B cell (primary cell): ENCODE data around the gene DNAJC1. TPM values are rescaled to one million over a fixed set of nuclear protein-coding genes. Genes with fewer than 3 reads are reported as not detected.

Experiments used
- ATAC-seq: fragments of 200-7000 bp; cut with Tn5 transposase; one replicate; pipeline ENCODE4 v1.10.0; 2021; ENCODE audit warnings: low read depth, mild to moderate bottlenecking, moderate number of reproducible peaks, moderate library complexity
- CTCF ChIA-PET: fragments of 350-600 bp; sonication (Branson Sonifier 250); formaldehyde crosslinking; loops from one replicate; lab custom pipeline; 2021; ENCODE audit warnings: antibody characterized with exemption, inconsistent platforms; lab: Charles Lee
- POLR2A ChIA-PET: fragments of 350-600 bp; sonication (Branson Sonifier 250); formaldehyde crosslinking; loops from one replicate; lab custom pipeline; 2021; ENCODE audit warnings: antibody characterized with exemption; lab: Charles Lee
- DNase-seq: peaks from one replicate; pipeline ENCODE4 v3.0.0; 2013
- H2AFZ ChIP-seq: 2 replicates; pipeline ENCODE4 v1.6.1; 2012; ENCODE audit warnings: mild to moderate bottlenecking, low read depth, low read length; ENCODE audit not compliant: insufficient read depth, poor library complexity, severe bottlenecking
- H3K27ac ChIP-seq, 2 donors: 1 replicate in 1 of 2; 2 replicates in 1 of 2; pipeline ENCODE4 v1.5.1; 2012 to 2013; ENCODE audit warnings: low read length in 2 of 2, mild to moderate bottlenecking in 2 of 2, moderate library complexity in 1 of 2
- H3K27me3 ChIP-seq, 4 experiments: fragments of 200-600 bp in 1 of 4; sonication (generic) in 1 of 4; replicated peaks in 1 of 4; 1 replicate in 2 of 4; 2 replicates in 2 of 4; pipeline versions ENCODE4 v1.6.1 to v1.7.0; 2013 to 2016; ENCODE audit warnings: low read length in 3 of 4, mild to moderate bottlenecking in 2 of 4, mixed read lengths in 1 of 4, moderate library complexity in 1 of 4; ENCODE audit not compliant: insufficient read depth in 4 of 4, control insufficient read depth in 3 of 4; ENCODE audit errors: control extremely low read depth in 1 of 4
- H3K36me3 ChIP-seq, 2 experiments: replicated peaks in 1 of 2; 1 replicate in 1 of 2; 2 replicates in 1 of 2; pipeline versions ENCODE4 v1.6.1 to v1.7.1; 2013; ENCODE audit warnings: low read length in 1 of 2; ENCODE audit not compliant: insufficient read depth in 2 of 2, control insufficient read depth in 1 of 2; ENCODE audit errors: control extremely low read depth in 1 of 2, extremely low read depth in 1 of 2
- H3K4me1 ChIP-seq, 2 donors: fragments of 200-600 bp in 1 of 2; sonication (generic) in 1 of 2; 1 replicate in 1 of 2; 2 replicates in 1 of 2; pipeline versions ENCODE4 v1.5.1 to v1.6.1; 2013 to 2017; ENCODE audit warnings: low read length in 2 of 2; ENCODE audit not compliant: control insufficient read depth in 2 of 2, insufficient read depth in 2 of 2
- H3K4me2 ChIP-seq: replicated peaks from 2 replicates; pipeline ENCODE3; 2012; ENCODE audit warnings: mild to moderate bottlenecking, low read depth, low read length; ENCODE audit not compliant: poor library complexity, severe bottlenecking
- H3K4me3 ChIP-seq, 5 experiments: fragments of 200-600 bp in 1 of 5; sonication (generic) in 1 of 5; 1 replicate in 3 of 5; 2 replicates in 2 of 5; pipeline versions ENCODE4 v1.5.1 to v1.7.0; 2011 to 2016; ENCODE audit warnings: low read length in 4 of 5, mild to moderate bottlenecking in 4 of 5, low read depth in 2 of 5, control low read depth in 1 of 5, moderate library complexity in 1 of 5; ENCODE audit not compliant: insufficient read depth in 1 of 5; ENCODE audit errors: control extremely low read depth in 1 of 5, extremely low read depth in 1 of 5
- H3K79me2 ChIP-seq: fragments of 200-600 bp; sonication (generic); one replicate; pipeline ENCODE4 v1.6.0; 2016; ENCODE audit warnings: low read length; ENCODE audit not compliant: control insufficient read depth, insufficient read depth
- H3K9ac ChIP-seq: fragments of 200-600 bp; sonication (generic); 2 replicates; pipeline ENCODE4 v1.6.1; 2017; ENCODE audit warnings: mild to moderate bottlenecking, low read length, moderate library complexity
- H3K9me3 ChIP-seq, 3 donors: one replicate each; pipeline versions ENCODE4 v1.6.1 to v1.7.1; 2013; ENCODE audit warnings: low read length in 2 of 3; ENCODE audit not compliant: control insufficient read depth in 2 of 3, insufficient read depth in 1 of 3; ENCODE audit errors: control extremely low read depth in 1 of 3
- H4K20me1 ChIP-seq: 2 replicates; pipeline ENCODE4 v1.6.0; 2012; ENCODE audit warnings: mild to moderate bottlenecking, low read length; ENCODE audit not compliant: insufficient read depth, control insufficient read depth, poor library complexity, severe bottlenecking
- H3K27ac Mint-ChIP-seq: one replicate; pipeline ENCODE4 v1.8.0; 2021; ENCODE audit warnings: mixed read lengths
- H3K27me3 Mint-ChIP-seq: one replicate; pipeline ENCODE4 v1.8.0; 2021; ENCODE audit warnings: mixed read lengths
- H3K4me1 Mint-ChIP-seq: one replicate; pipeline ENCODE4 v1.8.0; 2021; ENCODE audit warnings: mixed read lengths
- H3K4me3 Mint-ChIP-seq: one replicate; pipeline ENCODE4 v1.8.0; 2021; ENCODE audit warnings: mixed read lengths
- H3K9me3 Mint-ChIP-seq: one replicate; pipeline ENCODE4 v1.8.0; 2022; ENCODE audit warnings: mixed read lengths; ENCODE audit not compliant: insufficient read depth
- EZH2 ChIP-seq: IDR thresholded peaks from 2 replicates; pipeline ENCODE4 v1.6.1; 2012; ENCODE audit warnings: borderline replicate concordance, low read depth, mild to moderate bottlenecking, moderate library complexity, low read length; ENCODE audit not compliant: insufficient read depth, poor library complexity, severe bottlenecking
- WGBS: methylation state at CpG from one replicate; pipeline ENCODE4 v1.1.5; 2013; ENCODE audit warnings: missing lambda C conversion rate; ENCODE audit not compliant: insufficient coverage; 5-methylcytosine and 5-hydroxymethylcytosine counted together
- intact Hi-C: fragments of 100-400 bp; cut with micrococcal nuclease; formaldehyde crosslinking; loops from one replicate; pipeline ENCODE4 v1.10.0; 2022
- polyA plus RNA-seq: library from polyadenylated mRNA; depleted of rRNA; stranded (reverse); fragments of >200 nt; gene quantifications from 2 replicates; pipeline ENCODE4 v1.2.3, GENCODE V29; 2012
- total RNA-seq, 2 donors: library from RNA; stranded (reverse); fragments of 120-200 nt in 1 of 2; gene quantifications; 1 replicate in 1 of 2; 2 replicates in 1 of 2; pipeline versions ENCODE4 v1.2.3 to v1.2.4, GENCODE V29; 2013 to 2022
- TF ChIP-seq, protein P1 (sequence below): fragments of 200-600 bp; IDR thresholded peaks from one replicate; pipeline ENCODE4 v1.8.0; 2022; ENCODE audit warnings: antibody characterized with exemption, mild to moderate bottlenecking

DNAJC1 gene
- total and polyA plus RNA-seq, 2 donors (not counting 1 experiment from before 2014, with no cell fraction given): 9.4 to 15.4 TPM

DNA sequence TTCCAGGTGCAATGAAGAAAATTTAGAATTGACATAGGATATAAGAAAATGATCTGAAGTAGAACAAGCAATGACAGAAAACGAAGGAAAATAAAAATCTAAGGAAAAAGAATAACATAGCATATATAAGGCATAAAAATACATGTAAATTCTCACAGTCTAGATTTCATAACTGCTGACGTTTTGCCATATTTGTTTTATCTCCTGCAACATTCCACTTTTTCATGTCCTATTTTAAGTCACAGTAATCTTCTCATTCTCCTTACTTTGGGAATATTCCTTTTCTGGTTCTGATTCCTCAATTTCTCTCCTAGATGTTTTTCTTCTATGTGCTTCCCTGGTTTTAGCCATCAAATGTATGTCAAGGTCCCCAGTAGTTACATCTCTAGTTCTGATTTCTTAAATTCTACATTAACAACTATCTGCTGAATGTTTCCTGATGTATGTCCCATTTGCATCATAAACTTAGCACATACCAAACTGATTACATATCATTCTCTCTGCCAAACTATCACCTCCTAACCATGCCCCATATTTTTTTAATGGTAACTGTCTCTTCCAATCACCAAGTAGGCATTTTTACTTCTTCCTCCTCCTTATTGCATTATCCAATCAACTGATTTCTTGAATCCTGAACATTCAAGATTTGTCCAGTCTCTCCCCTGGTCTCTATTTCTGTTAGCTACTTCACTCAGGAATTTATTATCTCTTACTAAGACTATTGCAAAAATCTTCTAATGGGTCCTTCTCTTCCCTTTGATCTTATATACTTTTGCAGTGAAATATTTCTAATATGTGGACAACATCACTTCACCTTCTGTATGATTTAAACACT, 171.3 kb downstream of the DNAJC1 start:
- WGBS: 86% methylated on average over 1 of the region's 2 CpGs
- Histone ChIP-seq H3K79me2 (no peaks in the 10 kb centered on the region), H3K27ac (no peak overlapping the region), H3K9me3 (peaks cover 14 to 47% (median 23%) of the 10 kb centered on the region in 3 donors), H3K4me2 (no peak overlapping the region), H2AFZ (no peak overlapping the region), H3K36me3 (peaks cover 0 to 4% of the 10 kb centered on the region in 2 experiments), H3K27me3 (no peaks in the 10 kb centered on the region), H3K9ac (no peak overlapping the region), H3K4me1 (no peaks in the 10 kb centered on the region), H4K20me1 (no peaks in the 10 kb centered on the region), H3K4me3 (no peak overlapping the region)
- ChIA-PET POLR2A (no interaction called here), CTCF (no interaction called here)
- Mint-ChIP-seq H3K27ac (no peak overlapping the region), H3K4me1 (no peaks in the 10 kb centered on the region), H3K27me3 (no peaks in the 10 kb centered on the region), H3K9me3 (peaks cover 29% of the 10 kb centered on the region), H3K4me3 (no peak overlapping the region)
- DNase-seq (no peak), ATAC-seq (no peak)
- intact Hi-C loops: no loop called here
- TF ChIP-seq, protein P1, sequence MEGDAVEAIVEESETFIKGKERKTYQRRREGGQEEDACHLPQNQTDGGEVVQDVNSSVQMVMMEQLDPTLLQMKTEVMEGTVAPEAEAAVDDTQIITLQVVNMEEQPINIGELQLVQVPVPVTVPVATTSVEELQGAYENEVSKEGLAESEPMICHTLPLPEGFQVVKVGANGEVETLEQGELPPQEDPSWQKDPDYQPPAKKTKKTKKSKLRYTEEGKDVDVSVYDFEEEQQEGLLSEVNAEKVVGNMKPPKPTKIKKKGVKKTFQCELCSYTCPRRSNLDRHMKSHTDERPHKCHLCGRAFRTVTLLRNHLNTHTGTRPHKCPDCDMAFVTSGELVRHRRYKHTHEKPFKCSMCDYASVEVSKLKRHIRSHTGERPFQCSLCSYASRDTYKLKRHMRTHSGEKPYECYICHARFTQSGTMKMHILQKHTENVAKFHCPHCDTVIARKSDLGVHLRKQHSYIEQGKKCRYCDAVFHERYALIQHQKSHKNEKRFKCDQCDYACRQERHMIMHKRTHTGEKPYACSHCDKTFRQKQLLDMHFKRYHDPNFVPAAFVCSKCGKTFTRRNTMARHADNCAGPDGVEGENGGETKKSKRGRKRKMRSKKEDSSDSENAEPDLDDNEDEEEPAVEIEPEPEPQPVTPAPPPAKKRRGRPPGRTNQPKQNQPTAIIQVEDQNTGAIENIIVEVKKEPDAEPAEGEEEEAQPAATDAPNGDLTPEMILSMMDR: no peak
- TF ChIP-seq EZH2: no peak

DNA sequence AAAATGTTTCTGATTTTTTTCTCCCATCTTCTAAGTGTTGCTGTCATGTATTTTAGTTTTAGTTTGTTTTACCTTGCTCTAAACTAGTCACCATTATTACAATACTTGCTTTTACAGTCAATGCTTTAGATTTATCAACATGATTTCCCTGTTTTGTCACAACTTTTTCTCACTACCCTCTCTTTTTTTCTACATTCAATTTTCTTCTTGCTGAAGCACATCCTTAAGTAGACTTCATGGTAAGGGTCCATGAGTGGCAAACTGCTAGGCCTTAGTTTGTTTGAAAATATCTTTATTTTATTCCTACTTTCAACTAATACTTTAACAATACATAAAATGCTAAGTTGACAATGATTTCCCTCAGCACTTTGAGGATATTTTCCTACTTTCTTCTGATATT, 173.5 kb downstream of the DNAJC1 start:
- H4K20me1 ChIP-seq: no peaks in the 10 kb centered on the region
- no peaks in the 10 kb centered on the region for H3K79me2 ChIP-seq
- no peak overlapping the region for H3K4me2 ChIP-seq
- DNase-seq (no peak), ATAC-seq (no peak)
- no peaks in the 10 kb centered on the region for H3K27me3 ChIP-seq
- H3K4me3 Mint-ChIP-seq: no peak overlapping the region
- peaks cover 34% of the 10 kb centered on the region for H3K9me3 Mint-ChIP-seq
- no peak overlapping the region for H3K4me3 ChIP-seq
- H2AFZ ChIP-seq: no peak overlapping the region
- no peaks in the 10 kb centered on the region for H3K27me3 Mint-ChIP-seq
- no peak overlapping the region for H3K27ac Mint-ChIP-seq
- no peak overlapping the region for H3K27ac ChIP-seq
- intact Hi-C loops: no loop called here
- POLR2A ChIA-PET: no interaction called here
- CTCF ChIA-PET: no interaction called here
- H3K9me3 ChIP-seq: peaks cover 17 to 46% (median 44%) of the 10 kb centered on the region in 3 donors
- TF ChIP-seq, protein P1: no peak
- no peaks in the 10 kb centered on the region for H3K4me1 ChIP-seq
- peaks cover 0 to 4% of the 10 kb centered on the region in 2 experiments for H3K36me3 ChIP-seq
- H3K9ac ChIP-seq: no peak overlapping the region
- no peaks in the 10 kb centered on the region for H3K4me1 Mint-ChIP-seq
